NB4 (cell line): ENCODE measurements around the gene PBX1.

ENCODE experiments used
- DNase-seq: peaks from one replicate; pipeline ENCODE4 v3.0.0; 2010; ENCODE audit warnings: low read depth
- H3K4me3 ChIP-seq: one replicate; pipeline ENCODE4 v1.5.1; 2011; ENCODE audit warnings: mild to moderate bottlenecking, low read depth, low read length, moderate library complexity
- CTCF ChIP-seq: IDR thresholded peaks from one replicate; pipeline ENCODE4 v1.5.1; 2012; ENCODE audit warnings: low read depth, low read length
- MAX ChIP-seq: IDR thresholded peaks from 2 replicates; pipeline ENCODE4 v1.6.1; 2011; ENCODE audit warnings: low read depth, low read length
- MYC ChIP-seq: IDR thresholded peaks from 2 replicates; pipeline ENCODE4 v1.6.1; 2011; ENCODE audit warnings: low read depth, low read length
- POLR2A ChIP-seq: IDR thresholded peaks from 2 replicates; pipeline ENCODE4 v1.6.1; 2011; ENCODE audit warnings: mild to moderate bottlenecking; ENCODE audit not compliant: insufficient read length; ENCODE audit errors: extremely low read depth

Gene PBX1

GRCh38 chr1:164581762-164582161 is 22.8 kb downstream of the PBX1 start:
- TF ChIP-seq MAX = no peak
- TF ChIP-seq POLR2A = no peak
- TF ChIP-seq MYC = no peak
- TF ChIP-seq CTCF = no peak
- DNase-seq = no peak
- H3K4me3 ChIP-seq = no peak overlapping the region

GRCh38 chr1:164583196-164583595 is 24.2 kb downstream of the PBX1 start:
- no peak overlapping the region for H3K4me3 ChIP-seq
- no peak for TF ChIP-seq MYC
- TF ChIP-seq CTCF = no peak
- TF ChIP-seq POLR2A = no peak
- no peak for TF ChIP-seq MAX
- no peak for DNase-seq

- TF ChIP-seq MYC (no peak), POLR2A (no peak), MAX (no peak), CTCF (no peak)
- no peak for DNase-seq
- no peak overlapping the region for H3K4me3 ChIP-seq
These were observed 25.0 kb downstream of the PBX1 start for GRCh38 chr1:164583835-164584539.

GRCh38 chr1:164586591-164586990 is 27.6 kb downstream of the PBX1 start:
- DNase-seq = no peak
- no peak for TF ChIP-seq MAX
- no peak for TF ChIP-seq POLR2A
- no peak for TF ChIP-seq CTCF
- no peak for TF ChIP-seq MYC
- no peak overlapping the region for H3K4me3 ChIP-seq

GRCh38 chr1:164587617-164588501 is 28.9 kb downstream of the PBX1 start:
- TF ChIP-seq MYC = no peak
- no peak for TF ChIP-seq POLR2A
- no peak for TF ChIP-seq MAX
- no peak for TF ChIP-seq CTCF
- H3K4me3 ChIP-seq = no peak overlapping the region
- DNase-seq = no peak
